Lower leg skin (tissue), 4 donors: ENCODE data around the gene CXCL16. TPM values are rescaled to one million over a fixed set of nuclear protein-coding genes. Genes with fewer than 3 reads are reported as not detected.
"Not testable (repeated sequence)": the region's sequence is repeated elsewhere in the genome, so short reads cannot be mapped to it uniquely, and the experiment has no call there.

Experiments used
- DNase-seq, 2 donors: peaks; one replicate each; pipeline ENCODE4 v3.0.0-alpha.2; 2019; ENCODE audit warnings: low spot score in 2 of 2
- H3K4me3 ChIP-seq: fragments of 200-600 bp; sonication (generic); 2 replicates; pipeline ENCODE4 v1.5.1; 2017; ENCODE audit warnings: mild to moderate bottlenecking, low read depth; ENCODE audit not compliant: poor library complexity, severe bottlenecking
- CTCF ChIP-seq, 3 donors: fragments of 450-650 bp; IDR thresholded peaks; one replicate each; pipeline ENCODE4 v1.5.1; 2016; ENCODE audit warnings: antibody characterized with exemption in 3 of 3, mild to moderate bottlenecking in 3 of 3, moderate library complexity in 2 of 3
- POLR2A ChIP-seq, 2 donors: fragments of 450-650 bp; IDR thresholded peaks; one replicate each; pipeline ENCODE4 v1.6.1; 2016 to 2017; ENCODE audit warnings: antibody characterized with exemption in 2 of 2, mild to moderate bottlenecking in 1 of 2, moderate library complexity in 1 of 2
- WGBS, 2 donors: methylation state at CpG; one replicate each; pipeline ENCODE4 v1.1.5; 2018; 5-methylcytosine and 5-hydroxymethylcytosine counted together
- intact Hi-C: fragments of 100-400 bp; cut with DNase I; formaldehyde crosslinking; loops from one replicate; pipeline ENCODE4 v1.15.0; 2023; ENCODE audit warnings: low total_unique reads
- total RNA-seq, 4 donors: library from RNA; depleted of rRNA; stranded (reverse); fragments of >200 nt; gene quantifications; one replicate each; pipeline ENCODE4 v1.1.0, GENCODE V29; 2016

The CXCL16 gene
- total RNA-seq, 4 donors from 2014 or later = 25.0 to 28.1 (median 25.5) TPM

GRCh38 chr17:4706121-4706520 lies 33.6 kb downstream of the CXCL16 start:
- DNase-seq = no peak
- intact Hi-C loops = no loop called here
- TF ChIP-seq CTCF (IDR thresholded peaks at IDR 0.05) (no peak), POLR2A (IDR thresholded peaks at IDR 0.05) (no peak)
- H3K4me3 ChIP-seq = no peak overlapping the region
- 80 to 82% methylated on average over 7 of the region's 7 CpGs for WGBS, 2 donors

- no peak for TF ChIP-seq CTCF (IDR thresholded peaks at IDR 0.05)
- TF ChIP-seq POLR2A (IDR thresholded peaks at IDR 0.05) = no peak
- intact Hi-C loops = no loop called here
- 96% methylated on average over 15 of the region's 15 CpGs for WGBS, 2 donors
- H3K4me3 ChIP-seq = no peak overlapping the region
- no peak for DNase-seq
Measured at GRCh38 chr17:4704991-4705390, 34.7 kb downstream of the CXCL16 start.

GRCh38 chr17:4704574-4704907 lies 35.2 kb downstream of the CXCL16 start:
- H3K4me3 ChIP-seq = peak overlapping the region; percentile 85
- DNase-seq, intact Hi-C loops: not testable (repeated sequence)
- 43 to 49% methylated on average over 14 of the region's 14 CpGs for WGBS, 2 donors

- WGBS, 2 donors = 4 to 10% methylated on average over 15 of the region's 15 CpGs
- no peak for DNase-seq
- TF ChIP-seq CTCF (IDR thresholded peaks at IDR 0.05) (no peak), POLR2A (IDR thresholded peaks at IDR 0.05) (no peak)
- intact Hi-C loops = no loop called here
- peak overlapping the region; percentile 85 for H3K4me3 ChIP-seq
Measured at GRCh38 chr17:4703330-4703691, 36.4 kb downstream of the CXCL16 start.

GRCh38 chr17:4701116-4701515 lies 38.6 kb downstream of the CXCL16 start:
- TF ChIP-seq POLR2A (IDR thresholded peaks at IDR 0.05) (no peak), CTCF (IDR thresholded peaks at IDR 0.05) (no peak)
- intact Hi-C loops = no loop called here
- no peak for DNase-seq
- no peak overlapping the region for H3K4me3 ChIP-seq
- WGBS, 2 donors = 68 to 80% methylated on average over 1 of the region's 1 CpG

- 84 to 88% methylated on average over 13 of the region's 13 CpGs for WGBS, 2 donors
- H3K4me3 ChIP-seq, DNase-seq, intact Hi-C loops: not testable (repeated sequence)
Measured at GRCh38 chr17:4699401-4700056, 40.2 kb downstream of the CXCL16 start.

GRCh38 chr17:4696437-4696805 lies 43.3 kb downstream of the CXCL16 start:
- 73 to 74% methylated on average over 6 of the region's 6 CpGs for WGBS, 2 donors
- no peak for DNase-seq
- H3K4me3 ChIP-seq = no peak overlapping the region
- intact Hi-C loops = no loop called here
- TF ChIP-seq POLR2A (IDR thresholded peaks at IDR 0.05) = no peak
